GM19240 (cell line): ENCODE measurements around the gene CCM2.

Experiments
- DNase-seq: peaks from one replicate; pipeline ENCODE4 v3.0.0; 2011; ENCODE audit warnings: low spot score; ENCODE audit not compliant: insufficient read length

CCM2 gene

GRCh38 chr7:45065031-45065995 is 65.3 kb downstream of the CCM2 start:
- no peak for DNase-seq

DNA sequence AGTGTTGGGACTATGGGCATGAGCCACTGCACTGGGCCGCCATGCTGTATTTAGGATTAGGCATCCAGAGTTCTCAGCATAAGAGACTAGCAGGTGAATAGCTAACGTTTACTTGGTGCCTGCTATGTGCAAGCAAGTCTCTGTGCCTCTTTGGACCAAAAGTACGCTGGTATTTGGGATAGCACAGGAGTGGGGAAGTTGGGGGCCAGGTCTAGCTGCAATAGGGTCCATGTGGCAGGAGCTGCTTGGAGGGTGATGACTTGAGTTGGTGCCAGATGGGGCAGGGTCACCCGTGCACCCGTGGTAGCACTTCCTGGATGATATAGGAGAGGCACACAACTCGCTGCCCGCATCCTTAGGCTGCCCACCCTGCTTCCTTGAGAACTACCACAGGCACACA is 66.4 kb downstream of the CCM2 start:
- DNase-seq = no peak

- no peak for DNase-seq
Observed at GRCh38 chr7:45067582-45067981, 67.6 kb downstream of the CCM2 start.

DNA sequence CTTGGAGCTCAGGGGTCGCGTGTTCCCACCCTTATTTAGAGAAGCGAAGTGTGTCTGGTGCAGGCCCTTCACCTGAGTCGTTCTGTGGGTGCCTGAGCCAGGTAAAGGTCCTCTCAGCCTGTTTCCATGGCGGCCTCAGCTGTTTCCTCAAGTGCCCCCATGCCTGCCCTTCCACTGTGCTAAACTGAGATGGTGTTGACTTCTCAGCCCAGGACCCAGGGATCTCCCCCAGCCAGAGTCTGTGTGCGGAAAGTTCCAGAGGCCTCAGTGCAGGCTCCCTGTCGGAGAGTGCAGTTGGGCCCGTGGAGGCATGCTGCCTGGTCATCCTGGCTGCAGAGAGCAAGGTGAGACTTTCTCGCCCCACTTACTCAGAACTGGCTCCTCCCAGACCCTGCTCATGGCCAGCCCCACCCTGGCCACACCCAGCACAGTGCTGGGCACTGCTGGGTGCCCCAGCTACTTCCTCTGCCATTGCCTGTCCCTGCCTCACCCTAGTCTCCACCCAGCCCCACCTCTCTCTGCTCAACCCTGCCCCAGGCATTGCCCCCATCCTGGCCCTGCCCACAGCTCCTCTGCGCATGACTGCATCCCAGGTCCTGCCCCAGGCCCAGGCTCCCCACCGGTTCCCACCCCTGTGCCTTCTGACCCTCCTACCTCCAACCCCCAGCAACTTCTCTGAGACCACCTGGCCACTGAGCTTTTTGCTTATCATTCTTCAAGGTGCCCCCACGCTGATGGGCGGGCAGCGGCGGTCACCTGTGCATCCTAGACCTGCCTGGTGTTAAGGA is 68.4 kb downstream of the CCM2 start:
- no peak for DNase-seq

- no peak for DNase-seq
Observed at GRCh38 chr7:45069444-45070253, 69.6 kb downstream of the CCM2 start.

DNA sequence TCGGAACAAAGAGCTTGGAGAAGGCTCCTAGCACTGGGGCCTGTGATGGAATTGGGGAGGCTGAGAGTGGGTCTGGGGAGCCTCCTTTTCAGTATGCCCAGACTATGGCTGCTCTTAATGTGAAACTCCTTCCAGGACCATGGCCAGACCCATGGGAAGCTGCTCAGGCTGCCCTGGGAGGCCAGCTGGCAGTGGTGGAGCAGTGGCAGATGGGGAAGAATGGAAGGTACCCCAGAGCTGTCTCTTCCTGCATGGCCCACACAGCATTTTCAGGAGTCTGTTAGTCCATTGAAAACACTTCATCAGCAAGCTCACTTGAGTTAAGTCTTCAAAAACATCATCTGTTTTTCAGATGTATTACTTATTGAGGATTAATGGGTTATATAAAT is 70.2 kb downstream of the CCM2 start:
- DNase-seq = no peak

GRCh38 chr7:45071528-45071927 is 71.5 kb downstream of the CCM2 start:
- no peak for DNase-seq

DNA sequence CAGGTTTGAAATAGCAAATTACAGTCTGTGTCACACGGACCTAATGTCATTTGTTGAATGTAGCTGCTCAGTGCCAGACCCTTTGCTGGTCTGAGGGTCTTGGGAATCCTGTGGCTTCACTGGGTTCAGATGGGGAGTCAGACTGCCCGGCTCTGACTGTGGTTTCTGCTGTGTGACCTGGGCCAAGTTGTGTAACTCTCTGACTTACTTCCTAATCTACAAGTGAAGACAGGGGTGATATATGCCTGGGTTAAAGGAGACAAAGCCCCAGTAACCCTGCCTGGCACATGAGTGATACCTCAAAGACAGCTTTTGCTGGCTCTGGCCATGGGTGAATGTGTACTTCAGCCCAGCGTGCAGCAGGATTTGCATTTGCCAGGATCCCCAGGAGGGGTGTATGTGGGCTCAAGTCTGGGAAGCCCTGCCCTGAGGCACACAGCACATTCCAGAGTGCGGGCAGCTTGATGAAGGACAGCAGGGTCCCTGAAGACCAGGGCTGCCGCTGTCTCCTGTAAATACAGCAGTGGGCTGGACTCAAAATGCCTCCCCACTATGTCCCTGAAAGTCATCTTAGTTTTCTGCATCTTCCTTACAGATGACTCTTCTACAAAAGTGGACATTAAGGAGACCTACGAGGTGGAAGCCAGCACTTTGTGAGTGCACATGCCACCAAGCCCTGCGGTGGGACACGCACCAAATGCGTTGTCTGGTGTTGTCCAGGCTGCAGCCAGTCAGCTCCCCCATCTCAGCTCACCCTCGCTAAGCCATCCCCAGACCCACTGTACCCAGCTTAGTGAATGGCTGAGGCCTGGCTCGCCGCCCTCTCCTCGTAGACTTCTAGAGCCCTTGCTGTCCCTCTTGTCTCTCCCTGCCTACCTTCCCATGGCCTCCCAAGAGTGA is 72.4 kb downstream of the CCM2 start:
- DNase-seq = no peak

DNA sequence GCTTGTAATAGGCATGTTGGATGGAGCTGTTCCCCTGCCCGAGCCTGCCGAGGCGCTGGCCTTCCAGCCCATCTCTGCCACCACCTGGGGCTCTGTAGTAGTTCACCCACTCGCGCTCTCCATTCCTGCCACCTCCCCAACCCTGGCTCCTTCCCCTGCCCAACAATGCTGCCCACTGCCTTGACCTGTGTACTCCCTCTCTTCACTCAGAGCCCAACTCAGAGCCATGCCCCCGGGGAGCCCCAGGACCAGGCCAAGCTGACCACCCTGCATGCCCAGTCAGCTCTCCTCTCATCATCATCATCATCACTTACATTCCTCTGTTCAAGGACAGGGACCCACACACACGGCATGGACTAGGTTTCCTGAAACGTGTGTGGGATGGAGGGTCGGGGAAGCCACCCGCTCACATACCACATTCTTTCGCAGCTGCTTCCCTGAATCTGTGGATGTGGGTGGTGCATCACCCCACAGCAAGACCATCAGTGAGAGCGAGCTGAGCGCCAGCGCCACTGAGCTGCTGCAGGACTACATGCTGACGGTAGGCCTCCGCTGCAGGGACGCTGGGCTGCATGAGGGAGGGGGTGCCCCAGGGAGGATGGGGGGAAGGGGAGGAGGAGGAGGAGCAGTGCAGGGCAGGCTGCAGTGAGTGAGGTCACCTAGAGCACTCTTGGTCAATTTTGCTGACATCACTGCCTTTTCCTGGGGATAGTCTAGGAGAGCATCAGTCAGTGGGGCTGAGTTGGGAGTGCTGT is 73.2 kb downstream of the CCM2 start:
- DNase-seq = no peak

DNA sequence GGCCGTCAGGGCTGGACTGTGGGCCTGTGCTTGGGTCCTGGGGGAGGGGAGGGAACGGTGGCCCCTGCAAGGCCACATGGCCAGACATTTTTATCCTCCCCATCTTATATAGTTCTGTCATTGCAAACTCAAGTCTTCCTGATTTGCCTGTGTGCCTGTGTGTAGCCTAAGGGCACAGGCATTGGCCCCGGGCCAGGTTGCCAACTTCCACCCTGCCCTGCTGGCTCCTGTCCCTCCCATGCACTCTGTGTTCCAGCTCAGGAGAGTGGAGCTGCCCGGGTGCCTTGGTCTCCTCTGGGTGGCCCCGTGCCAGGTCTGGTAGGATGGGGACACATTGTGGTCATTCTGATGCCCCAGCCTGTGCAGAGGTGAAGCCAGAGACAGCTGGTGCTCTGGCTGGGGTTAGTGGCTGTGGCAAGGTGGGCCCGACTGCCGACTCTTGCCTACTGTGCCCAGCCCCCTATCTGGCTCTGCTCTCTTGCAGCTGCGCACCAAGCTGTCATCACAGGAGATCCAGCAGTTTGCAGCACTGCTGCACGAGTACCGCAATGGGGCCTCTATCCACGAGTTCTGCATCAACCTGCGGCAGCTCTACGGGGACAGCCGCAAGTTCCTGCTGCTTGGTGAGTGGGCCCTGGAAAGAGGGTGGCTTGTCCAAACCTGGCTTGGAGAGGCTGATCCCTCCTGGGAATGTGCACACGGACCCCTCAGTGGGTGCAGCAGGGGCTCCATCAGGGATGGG is 74.0 kb downstream of the CCM2 start:
- DNase-seq = no peak

DNA sequence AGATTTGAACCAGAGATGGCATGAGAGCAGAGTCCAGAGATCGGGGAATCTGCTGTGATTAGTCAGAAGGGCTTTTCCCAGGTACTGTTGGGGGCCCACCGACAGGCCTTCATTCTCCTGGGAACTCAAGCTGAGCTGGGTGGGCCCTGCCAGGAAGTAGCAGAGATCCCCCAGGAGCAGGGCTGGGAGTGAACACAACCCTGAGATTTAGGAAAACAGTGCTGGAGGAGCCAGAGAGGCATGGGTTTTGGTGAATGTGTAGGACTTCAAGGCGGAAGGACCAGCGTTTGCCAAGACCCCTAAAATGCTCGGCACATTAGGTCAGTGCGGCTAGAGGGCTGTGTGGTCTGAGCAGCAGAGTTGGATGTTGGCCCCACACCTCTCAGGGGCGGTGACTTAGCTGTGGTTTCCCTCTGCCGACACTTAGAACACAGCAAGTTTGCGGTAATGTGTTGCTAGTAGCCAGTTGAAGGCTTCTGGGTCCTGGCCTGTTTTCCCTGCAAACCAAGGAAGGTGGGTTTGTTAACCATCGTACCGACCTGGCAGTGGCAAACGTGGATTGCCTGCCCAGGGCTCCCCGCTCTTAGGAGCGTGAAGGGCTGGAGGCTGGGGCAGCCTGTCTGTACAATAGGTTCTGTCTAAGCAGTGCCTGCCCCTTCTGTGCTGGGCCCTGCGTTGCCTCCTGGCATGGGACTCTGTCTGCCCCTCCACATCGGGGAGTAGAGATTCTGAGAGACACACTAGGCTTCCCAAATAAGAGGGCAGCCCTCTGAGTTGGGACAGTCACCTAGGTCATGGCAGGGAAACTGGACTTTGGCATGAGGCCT is 74.7 kb downstream of the CCM2 start:
- no peak for DNase-seq

DNA sequence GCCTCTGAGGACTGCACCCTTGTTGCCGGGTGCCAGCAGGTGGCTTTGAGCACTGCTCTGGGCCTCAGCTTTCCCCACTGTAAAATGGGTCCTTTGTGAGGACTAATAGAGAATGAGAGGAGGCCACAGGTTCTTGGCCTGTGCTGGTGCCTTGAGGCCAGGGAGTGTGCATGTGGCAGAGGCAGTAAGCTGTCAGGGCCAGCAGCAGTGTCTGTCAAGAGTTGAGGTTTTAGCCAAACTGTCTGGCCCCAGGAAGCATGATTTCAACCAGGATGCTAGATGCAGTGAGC is 75.3 kb downstream of the CCM2 start:
- no peak for DNase-seq

DNA sequence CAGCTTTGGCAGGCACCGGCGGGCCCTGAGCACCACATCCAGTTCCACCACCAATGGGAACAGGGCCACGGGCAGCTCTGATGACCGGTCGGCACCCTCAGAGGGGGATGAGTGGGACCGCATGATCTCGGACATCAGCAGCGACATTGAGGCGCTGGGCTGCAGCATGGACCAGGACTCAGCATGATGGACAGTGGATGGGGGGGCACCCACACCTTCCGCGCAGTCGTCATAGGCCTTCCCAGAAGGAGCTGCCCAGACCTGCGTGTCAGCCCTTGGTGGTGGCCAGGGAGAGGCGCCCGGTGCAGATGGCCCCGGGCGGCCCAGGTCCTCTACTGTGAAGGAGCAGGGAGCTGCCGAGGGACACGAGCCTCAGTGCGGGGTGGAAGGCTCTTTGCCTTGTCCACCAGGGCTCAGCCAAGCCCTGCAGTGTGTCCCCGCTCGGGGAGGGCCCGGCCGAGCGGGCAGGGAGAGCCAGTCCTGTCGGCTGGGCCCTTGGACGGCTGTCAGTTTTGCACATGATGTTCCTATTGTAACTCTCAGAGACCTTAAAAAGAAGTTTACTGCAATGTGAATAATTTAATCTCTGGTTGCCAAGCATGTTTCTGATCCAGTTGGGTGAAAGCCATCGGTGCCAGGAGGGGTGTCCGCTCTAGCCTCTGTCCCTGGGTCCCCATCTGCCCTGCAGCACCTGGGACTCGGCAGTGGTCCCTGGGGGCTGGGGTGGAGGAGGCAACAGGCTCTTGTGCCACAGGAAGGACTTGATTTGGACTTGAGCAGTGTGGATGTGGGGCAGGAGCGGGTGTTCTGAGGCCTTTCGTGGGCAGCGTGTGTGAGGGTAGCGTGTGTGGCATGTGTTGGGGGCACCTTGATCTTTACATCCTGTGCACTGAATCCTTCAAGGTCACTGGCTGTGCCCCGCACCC is 76.1 kb downstream of the CCM2 start:
- no peak for DNase-seq

GRCh38 chr7:45076946-45077345 is 76.9 kb downstream of the CCM2 start:
- DNase-seq = no peak

DNA sequence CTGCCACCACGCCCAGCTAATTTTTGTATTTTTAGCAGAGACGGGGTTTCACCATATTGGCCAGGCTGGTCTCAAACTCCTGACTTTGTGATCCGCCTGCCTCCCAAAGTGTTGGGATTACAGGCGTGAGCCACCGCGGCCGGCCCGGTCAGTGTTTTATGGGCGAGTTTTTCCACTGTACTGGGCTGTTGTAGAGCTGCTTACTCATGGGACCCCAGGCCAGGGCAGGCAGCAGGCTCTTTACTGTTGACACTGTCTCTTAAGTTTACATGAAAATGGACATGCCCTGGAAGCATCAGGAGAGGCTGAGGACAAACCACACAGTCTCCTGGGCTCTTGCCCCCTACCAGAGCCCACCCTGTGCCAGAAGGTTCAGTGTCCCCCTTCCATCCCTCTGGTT is 77.6 kb downstream of the CCM2 start:
- no peak for DNase-seq

- DNase-seq = no peak
Observed at GRCh38 chr7:45078125-45078681, 78.2 kb downstream of the CCM2 start.

GRCh38 chr7:45080265-45080957 is 80.4 kb downstream of the CCM2 start:
- DNase-seq = no peak
